Measurements from ENCODE around the gene TTLL10. TPM values are rescaled to one million over a fixed set of nuclear protein-coding genes. Genes with fewer than 3 reads are reported as not detected.
A peak's percentile ranks its signal among the peaks of the same experiment; 100 is the strongest.
"Not testable (repeated sequence)": the region's sequence is repeated elsewhere in the genome, so short reads cannot be mapped to it uniquely, and the experiment has no call there.

Gene TTLL10
- total RNA-seq, 2 experiments from 2014 or later: 0.63 to 0.90 TPM

GRCh38 chr1:1153215-1153614, 20.5 kb upstream of the TTLL10 start:
- POLR2A ChIA-PET; H3K4me3 Mint-ChIP-seq; H3K27me3 Mint-ChIP-seq (ENCODE audit: low read depth); DNase-seq; ATAC-seq: not testable (repeated sequence)
- Mint-ChIP-seq H3K36me3 (ENCODE audit: low read depth) (peaks cover 15% of the 10 kb centered on the region), H3K27ac (peak overlapping the region; percentile 67), H3K9me3 (ENCODE audit: insufficient read depth) (peaks cover 12% of the 10 kb centered on the region), H3K4me1 (ENCODE audit: low read depth) (peaks cover 12% of the 10 kb centered on the region)
- CTCF ChIA-PET: interaction anchor here (1.2 kb wide), 1 partner anchor 31 kb away, joined by 4 read pairs; no protein-coding TSS in a partner anchor

GRCh38 chr1:1153874-1154273, 19.8 kb upstream of the TTLL10 start:
- Mint-ChIP-seq H3K27me3 (ENCODE audit: low read depth) (no peaks in the 10 kb centered on the region), H3K4me3 (no peak overlapping the region), H3K27ac (no peak overlapping the region), H3K36me3 (ENCODE audit: low read depth) (peaks cover 15% of the 10 kb centered on the region), H3K4me1 (ENCODE audit: low read depth) (peaks cover 12% of the 10 kb centered on the region), H3K9me3 (ENCODE audit: insufficient read depth) (peaks cover 12% of the 10 kb centered on the region)
- DNase-seq (no peak), ATAC-seq (no peak)
- CTCF ChIA-PET: no interaction called here
- POLR2A ChIA-PET: no interaction called here

- Mint-ChIP-seq H3K4me1 (ENCODE audit: low read depth) (peaks cover 12% of the 10 kb centered on the region), H3K9me3 (ENCODE audit: insufficient read depth) (peaks cover 12% of the 10 kb centered on the region), H3K4me3 (no peak overlapping the region), H3K36me3 (ENCODE audit: low read depth) (peaks cover 15% of the 10 kb centered on the region), H3K27me3 (ENCODE audit: low read depth) (no peaks in the 10 kb centered on the region), H3K27ac (no peak overlapping the region)
- ATAC-seq: no peak
- CTCF ChIA-PET: no interaction called here
- DNase-seq: no peak
- POLR2A ChIA-PET: no interaction called here
These were observed 18.4 kb upstream of the TTLL10 start for GRCh38 chr1:1155258-1155657.

GRCh38 chr1:1156140-1157032, 17.3 kb upstream of the TTLL10 start:
- no peak for ATAC-seq
- Mint-ChIP-seq H3K36me3 (ENCODE audit: low read depth) (peaks cover 15% of the 10 kb centered on the region), H3K27ac (peak overlapping the region; percentile 42), H3K4me3 (peak overlapping the region; percentile 12), H3K27me3 (ENCODE audit: low read depth) (no peaks in the 10 kb centered on the region), H3K9me3 (ENCODE audit: insufficient read depth) (peaks cover 12% of the 10 kb centered on the region), H3K4me1 (ENCODE audit: low read depth) (peaks cover 12% of the 10 kb centered on the region)
- POLR2A ChIA-PET: no interaction called here
- no peak for DNase-seq
- CTCF ChIA-PET: interaction anchor here (1.6 kb wide), 1 partner anchor 34 kb away, joined by 6 read pairs; no protein-coding TSS in a partner anchor

- H3K27ac Mint-ChIP-seq: no peak overlapping the region
- POLR2A ChIA-PET: interaction anchor here (0.6 kb wide), 1 partner anchor 84 kb away, joined by 3 read pairs; no protein-coding TSS in a partner anchor
- H3K4me1 Mint-ChIP-seq (ENCODE audit: low read depth): peaks cover 12% of the 10 kb centered on the region
- no peaks in the 10 kb centered on the region for H3K27me3 Mint-ChIP-seq (ENCODE audit: low read depth)
- H3K4me3 Mint-ChIP-seq: no peak overlapping the region
- CTCF ChIA-PET: interaction anchor here (1.6 kb wide), 1 partner anchor 35 kb away, joined by 6 read pairs; no protein-coding TSS in a partner anchor
- DNase-seq: no peak
- H3K36me3 Mint-ChIP-seq (ENCODE audit: low read depth): peaks cover 15% of the 10 kb centered on the region
- ATAC-seq: no peak
- H3K9me3 Mint-ChIP-seq (ENCODE audit: insufficient read depth): peaks cover 12% of the 10 kb centered on the region
These were observed 16.7 kb upstream of the TTLL10 start for GRCh38 chr1:1157033-1157365.

- Mint-ChIP-seq H3K36me3 (ENCODE audit: low read depth) (peaks cover 10% of the 10 kb centered on the region), H3K4me3 (peak overlapping the region; percentile 58), H3K27ac (peak overlapping the region; percentile 57), H3K27me3 (ENCODE audit: low read depth) (no peaks in the 10 kb centered on the region), H3K4me1 (ENCODE audit: low read depth) (peaks cover 12% of the 10 kb centered on the region), H3K9me3 (ENCODE audit: insufficient read depth) (peaks cover 9% of the 10 kb centered on the region)
- POLR2A ChIA-PET: interaction anchor here (0.6 to 2.2 kb wide), 4 partner anchors 9 to 85 kb away, joined by 3 to 7 read pairs (median 4); no protein-coding TSS in a partner anchor
- CTCF ChIA-PET: interaction anchor here (0.7 to 1.6 kb wide), 3 partner anchors 21 to 96 kb away, joined by 3 to 6 read pairs (median 3); no protein-coding TSS in a partner anchor
- DNase-seq: peak; percentile 69
- peak; percentile 70 for ATAC-seq
These were observed 16.2 kb upstream of the TTLL10 start for GRCh38 chr1:1157426-1157913.

- DNase-seq (peak; percentile 39), ATAC-seq (peak; percentile 80)
- POLR2A ChIA-PET: interaction anchor here (0.6 to 2.2 kb wide), 5 partner anchors 9 to 49 kb away, joined by 3 to 7 read pairs (median 3); no protein-coding TSS in a partner anchor
- Mint-ChIP-seq H3K36me3 (ENCODE audit: low read depth) (peaks cover 5% of the 10 kb centered on the region), H3K27me3 (ENCODE audit: low read depth) (no peaks in the 10 kb centered on the region), H3K9me3 (ENCODE audit: insufficient read depth) (peaks cover 5% of the 10 kb centered on the region), H3K4me1 (ENCODE audit: low read depth) (peaks cover 7% of the 10 kb centered on the region), H3K4me3 (peak overlapping the region; percentile 53), H3K27ac (peak overlapping the region; percentile 39)
- CTCF ChIA-PET: interaction anchor here (0.7 to 1.7 kb wide), 4 partner anchors 22 to 97 kb away, joined by 3 to 6 read pairs (median 4); no protein-coding TSS in a partner anchor
These were observed 15.6 kb upstream of the TTLL10 start for GRCh38 chr1:1157914-1158710.

GRCh38 chr1:1160281-1160930, 13.3 kb upstream of the TTLL10 start:
- Mint-ChIP-seq H3K27me3 (ENCODE audit: low read depth) (no peaks in the 10 kb centered on the region), H3K27ac (no peak overlapping the region), H3K36me3 (ENCODE audit: low read depth) (no peaks in the 10 kb centered on the region), H3K4me3 (no peak overlapping the region), H3K4me1 (ENCODE audit: low read depth) (peaks cover 5% of the 10 kb centered on the region), H3K9me3 (ENCODE audit: insufficient read depth) (no peaks in the 10 kb centered on the region)
- DNase-seq (no peak), ATAC-seq (no peak)
- ChIA-PET POLR2A (no interaction called here), CTCF (no interaction called here)

GRCh38 chr1:1161078-1161682, 12.5 kb upstream of the TTLL10 start:
- Mint-ChIP-seq H3K27me3 (ENCODE audit: low read depth) (no peaks in the 10 kb centered on the region), H3K4me1 (ENCODE audit: low read depth) (peaks cover 5% of the 10 kb centered on the region), H3K27ac (no peak overlapping the region), H3K4me3 (no peak overlapping the region), H3K9me3 (ENCODE audit: insufficient read depth) (no peaks in the 10 kb centered on the region), H3K36me3 (ENCODE audit: low read depth) (no peaks in the 10 kb centered on the region)
- ChIA-PET CTCF (no interaction called here), POLR2A (no interaction called here)
- ATAC-seq: no peak
- no peak for DNase-seq

- no peak for DNase-seq
- Mint-ChIP-seq H3K36me3 (ENCODE audit: low read depth) (no peaks in the 10 kb centered on the region), H3K27me3 (ENCODE audit: low read depth) (no peaks in the 10 kb centered on the region), H3K4me1 (ENCODE audit: low read depth) (peaks cover 5% of the 10 kb centered on the region), H3K27ac (no peak overlapping the region), H3K9me3 (ENCODE audit: insufficient read depth) (no peaks in the 10 kb centered on the region), H3K4me3 (no peak overlapping the region)
- POLR2A ChIA-PET: no interaction called here
- ATAC-seq: no peak
- CTCF ChIA-PET: no interaction called here
These were observed 12.0 kb upstream of the TTLL10 start for GRCh38 chr1:1161683-1162079.

Data from activated CD8-positive, alpha-beta T cell treated with anti-CD3 and anti-CD28 coated beads, Interleukin-2, amount 10 ng/mL, durations not matched to agents 7 days and 5 days (primary cell).